Brain microvascular endothelial cell (primary cell): Measurements from ENCODE around the gene GDPD5.
A peak's percentile ranks its signal among the peaks of the same experiment; 100 is the strongest.

Experiments used
- DNase-seq: peaks from one replicate; pipeline ENCODE4 v3.0.0-alpha.2; 2020
- H3K27ac ChIP-seq: fragments of 250-450 bp; sonication (Bioruptor Pico); 2 replicates; pipeline ENCODE4 v1.5.1; 2020; ENCODE audit warnings: mild to moderate bottlenecking, moderate library complexity
- H3K27me3 ChIP-seq: fragments of 250-450 bp; sonication (Bioruptor Pico); replicated peaks from 2 replicates; pipeline ENCODE4 v1.5.1; 2020; ENCODE audit warnings: mild to moderate bottlenecking
- H3K36me3 ChIP-seq: fragments of 250-450 bp; sonication (Bioruptor Pico); replicated peaks from 2 replicates; pipeline ENCODE4 v1.5.1; 2020; ENCODE audit warnings: mild to moderate bottlenecking
- H3K4me3 ChIP-seq: 2 replicates; pipeline ENCODE4 v1.5.1; 2011; ENCODE audit warnings: low read depth, mild to moderate bottlenecking, control low read depth, low read length, moderate library complexity
- in situ Hi-C: cut with HindIII; loops from 2 replicates; pipeline ENCODE4 v1.10.0; 2017; ENCODE audit warnings: low sequenced_read_pairs, low pct_ligation_motif_present
- TF ChIP-seq, protein P1 (sequence below): IDR thresholded peaks from 2 replicates; pipeline ENCODE4 v1.5.1; 2011; ENCODE audit warnings: low read depth, mild to moderate bottlenecking, moderate library complexity, low read length, control low read depth, inconsistent platforms; ENCODE audit errors: missing control alignments

The GDPD5 gene

GRCh38 chr11:75408957-75409219, 116.9 kb downstream of the GDPD5 start:
- no peak for DNase-seq
- TF ChIP-seq, protein P1, sequence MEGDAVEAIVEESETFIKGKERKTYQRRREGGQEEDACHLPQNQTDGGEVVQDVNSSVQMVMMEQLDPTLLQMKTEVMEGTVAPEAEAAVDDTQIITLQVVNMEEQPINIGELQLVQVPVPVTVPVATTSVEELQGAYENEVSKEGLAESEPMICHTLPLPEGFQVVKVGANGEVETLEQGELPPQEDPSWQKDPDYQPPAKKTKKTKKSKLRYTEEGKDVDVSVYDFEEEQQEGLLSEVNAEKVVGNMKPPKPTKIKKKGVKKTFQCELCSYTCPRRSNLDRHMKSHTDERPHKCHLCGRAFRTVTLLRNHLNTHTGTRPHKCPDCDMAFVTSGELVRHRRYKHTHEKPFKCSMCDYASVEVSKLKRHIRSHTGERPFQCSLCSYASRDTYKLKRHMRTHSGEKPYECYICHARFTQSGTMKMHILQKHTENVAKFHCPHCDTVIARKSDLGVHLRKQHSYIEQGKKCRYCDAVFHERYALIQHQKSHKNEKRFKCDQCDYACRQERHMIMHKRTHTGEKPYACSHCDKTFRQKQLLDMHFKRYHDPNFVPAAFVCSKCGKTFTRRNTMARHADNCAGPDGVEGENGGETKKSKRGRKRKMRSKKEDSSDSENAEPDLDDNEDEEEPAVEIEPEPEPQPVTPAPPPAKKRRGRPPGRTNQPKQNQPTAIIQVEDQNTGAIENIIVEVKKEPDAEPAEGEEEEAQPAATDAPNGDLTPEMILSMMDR = no peak
- peaks cover 66% of the 10 kb centered on the region for H3K36me3 ChIP-seq
- in situ Hi-C loops = no loop called here
- no peaks in the 10 kb centered on the region for H3K27me3 ChIP-seq
- H3K27ac ChIP-seq = no peak overlapping the region
- H3K4me3 ChIP-seq = no peak overlapping the region

DNA sequence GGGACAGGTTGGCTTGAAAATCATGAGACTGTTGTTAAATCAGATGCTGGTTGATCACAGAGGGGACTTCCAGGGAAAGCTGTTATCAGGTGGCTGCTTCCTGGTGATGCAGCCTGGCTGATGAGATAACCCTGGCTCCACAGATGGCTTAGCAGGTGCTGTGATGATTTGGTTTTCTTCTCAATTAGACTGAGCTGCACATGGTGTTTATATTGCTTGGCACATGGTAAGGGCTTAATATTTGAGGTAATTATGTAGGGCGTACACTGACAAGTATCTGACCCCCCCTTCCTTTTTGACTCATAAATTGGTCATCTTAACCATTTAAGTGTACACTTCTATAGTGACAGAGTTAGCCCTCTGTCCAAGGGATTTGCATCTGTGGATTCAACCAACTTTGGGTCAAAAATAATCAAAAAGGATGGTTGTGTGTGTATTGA, 119.4 kb downstream of the GDPD5 start:
- TF ChIP-seq, protein P1 = no peak
- no peak for DNase-seq
- Histone ChIP-seq H3K27ac (peak overlapping the region; percentile 29), H3K36me3 (peaks cover 73% of the 10 kb centered on the region), H3K4me3 (no peak overlapping the region), H3K27me3 (no peaks in the 10 kb centered on the region)
- in situ Hi-C loops = no loop called here

DNA sequence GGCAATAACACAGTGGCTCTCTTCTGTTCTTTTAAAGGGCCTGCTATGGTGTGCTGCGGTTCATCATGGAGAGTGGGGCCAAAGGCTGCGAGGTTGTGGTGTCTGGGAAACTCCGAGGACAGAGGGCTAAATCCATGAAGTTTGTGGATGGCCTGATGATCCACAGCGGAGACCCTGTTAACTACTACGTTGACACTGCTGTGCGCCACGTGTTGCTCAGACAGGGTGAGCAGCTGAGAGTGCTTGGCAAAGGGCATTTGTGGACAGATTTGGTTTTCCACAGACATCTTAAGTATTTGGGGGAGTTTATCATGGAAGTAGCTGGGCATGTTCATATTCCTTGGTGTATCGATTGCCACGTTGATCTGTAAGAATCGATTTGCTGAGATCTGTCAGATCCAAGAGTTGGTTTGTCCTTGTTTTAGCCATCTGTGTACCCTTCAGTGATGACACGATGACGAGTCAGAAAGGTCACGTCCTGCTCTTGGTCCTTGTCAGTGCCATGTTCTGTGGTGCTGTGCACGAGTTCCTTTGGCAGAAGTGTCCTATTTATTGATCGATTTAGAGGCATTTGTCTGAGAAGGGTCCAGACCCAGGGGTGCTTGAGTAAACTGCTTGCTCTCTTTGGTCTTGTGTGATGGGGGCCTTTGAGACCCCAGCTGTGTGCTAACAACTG, 121.6 kb downstream of the GDPD5 start:
- no peak for DNase-seq
- H3K27ac ChIP-seq = no peak overlapping the region

GRCh38 chr11:75403037-75403436, 122.7 kb downstream of the GDPD5 start:
- Histone ChIP-seq H3K4me3 (no peak overlapping the region), H3K27ac (no peak overlapping the region), H3K27me3 (no peaks in the 10 kb centered on the region), H3K36me3 (peaks cover 76% of the 10 kb centered on the region)
- DNase-seq = no peak
- TF ChIP-seq, protein P1 = no peak
- in situ Hi-C loops = no loop called here

More for the DNA sequence above, 121.6 kb downstream of the GDPD5 start:
- H3K4me3 ChIP-seq = no peak overlapping the region
- in situ Hi-C loops = no loop called here
- H3K27me3 ChIP-seq = no peaks in the 10 kb centered on the region
- TF ChIP-seq, protein P1 = no peak
- H3K36me3 ChIP-seq = peaks cover 84% of the 10 kb centered on the region

GRCh38 chr11:75402002-75402773, 123.6 kb downstream of the GDPD5 start:
- H3K36me3 ChIP-seq = peaks cover 69% of the 10 kb centered on the region
- DNase-seq = no peak
- no peak overlapping the region for H3K27ac ChIP-seq
- H3K27me3 ChIP-seq = no peaks in the 10 kb centered on the region
- peak overlapping the region; percentile 99 for H3K4me3 ChIP-seq
- TF ChIP-seq, protein P1 = peak; percentile 19
- in situ Hi-C loops = no loop called here
